Choroid plexus epithelial cell (primary cell): Measurements from ENCODE around the gene TMPRSS13.

Source experiments
- DNase-seq: peaks from one replicate; pipeline ENCODE4 v3.0.0-alpha.2; 2010; ENCODE audit warnings: low read depth
- H3K4me3 ChIP-seq: 2 replicates; pipeline ENCODE4 v1.5.1; 2011; ENCODE audit warnings: low read depth, mild to moderate bottlenecking, control low read depth, low read length, moderate library complexity
- TF ChIP-seq, protein P1 (sequence below): conservative IDR thresholded peaks from 2 replicates; pipeline ENCODE4 v1.5.1; 2011; ENCODE audit warnings: low read depth, mild to moderate bottlenecking, control low read depth, inconsistent platforms, low read length, moderate library complexity

TMPRSS13 gene

DNA sequence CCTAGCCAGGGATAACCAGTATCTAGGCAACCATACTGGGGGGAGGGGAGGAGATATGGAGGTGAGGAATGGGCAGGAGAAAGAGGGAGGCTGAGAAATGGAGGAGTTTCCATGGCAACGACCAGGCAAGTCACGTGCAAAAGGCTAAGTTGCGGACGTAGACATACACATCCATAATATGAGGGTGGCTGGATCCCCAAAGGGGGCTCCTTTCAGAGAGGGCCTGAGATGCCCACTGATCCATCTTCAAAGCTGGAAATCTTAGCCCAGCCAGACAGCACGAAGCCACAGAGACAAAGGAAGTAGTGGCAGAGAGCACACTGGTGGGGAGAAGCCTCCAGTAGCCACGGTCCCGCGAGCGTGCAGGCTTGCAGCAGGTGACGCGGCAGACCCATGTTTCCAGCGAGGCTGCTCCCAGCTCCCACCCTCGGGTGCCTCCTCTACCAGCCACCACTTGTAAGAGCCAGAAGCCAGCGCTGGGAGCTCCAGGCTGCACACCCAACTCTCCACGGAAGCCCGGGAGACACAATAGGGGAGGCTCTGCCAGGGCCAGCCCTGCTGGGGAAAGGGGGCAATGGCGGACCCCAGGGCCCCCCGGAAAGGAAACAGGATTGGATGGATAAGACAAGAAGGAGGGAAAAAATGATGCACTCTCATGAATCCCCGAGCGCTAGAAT is 53.7 kb downstream of the TMPRSS13 start:
- TF ChIP-seq, protein P1, sequence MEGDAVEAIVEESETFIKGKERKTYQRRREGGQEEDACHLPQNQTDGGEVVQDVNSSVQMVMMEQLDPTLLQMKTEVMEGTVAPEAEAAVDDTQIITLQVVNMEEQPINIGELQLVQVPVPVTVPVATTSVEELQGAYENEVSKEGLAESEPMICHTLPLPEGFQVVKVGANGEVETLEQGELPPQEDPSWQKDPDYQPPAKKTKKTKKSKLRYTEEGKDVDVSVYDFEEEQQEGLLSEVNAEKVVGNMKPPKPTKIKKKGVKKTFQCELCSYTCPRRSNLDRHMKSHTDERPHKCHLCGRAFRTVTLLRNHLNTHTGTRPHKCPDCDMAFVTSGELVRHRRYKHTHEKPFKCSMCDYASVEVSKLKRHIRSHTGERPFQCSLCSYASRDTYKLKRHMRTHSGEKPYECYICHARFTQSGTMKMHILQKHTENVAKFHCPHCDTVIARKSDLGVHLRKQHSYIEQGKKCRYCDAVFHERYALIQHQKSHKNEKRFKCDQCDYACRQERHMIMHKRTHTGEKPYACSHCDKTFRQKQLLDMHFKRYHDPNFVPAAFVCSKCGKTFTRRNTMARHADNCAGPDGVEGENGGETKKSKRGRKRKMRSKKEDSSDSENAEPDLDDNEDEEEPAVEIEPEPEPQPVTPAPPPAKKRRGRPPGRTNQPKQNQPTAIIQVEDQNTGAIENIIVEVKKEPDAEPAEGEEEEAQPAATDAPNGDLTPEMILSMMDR = no peak
- DNase-seq = no peak
- H3K4me3 ChIP-seq = no peak overlapping the region

DNA sequence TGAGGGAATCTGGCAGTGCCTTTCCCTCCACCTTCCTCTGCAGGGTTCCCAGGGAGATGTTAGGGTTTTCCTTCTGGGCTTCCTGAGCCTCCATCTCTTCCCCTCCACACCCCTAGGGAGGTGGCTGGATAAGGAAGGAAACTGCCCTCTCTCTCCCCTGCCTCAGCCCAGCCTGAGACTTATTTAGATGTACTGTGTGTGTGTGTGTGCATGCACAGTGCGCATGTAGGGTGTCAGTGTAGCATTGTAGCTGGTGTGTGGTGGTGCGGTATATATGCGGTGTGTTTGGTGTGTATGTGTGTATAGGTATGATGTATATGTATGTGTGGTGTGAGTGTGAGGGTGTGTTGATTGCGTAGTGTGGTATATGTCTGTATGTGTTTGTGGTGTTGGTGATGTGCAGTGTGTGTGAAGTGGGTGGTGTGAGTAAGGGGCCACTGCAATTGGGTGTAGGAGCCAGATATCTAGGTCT is 54.3 kb downstream of the TMPRSS13 start:
- DNase-seq = no peak
- no peak overlapping the region for H3K4me3 ChIP-seq
- TF ChIP-seq, protein P1 = no peak

DNA sequence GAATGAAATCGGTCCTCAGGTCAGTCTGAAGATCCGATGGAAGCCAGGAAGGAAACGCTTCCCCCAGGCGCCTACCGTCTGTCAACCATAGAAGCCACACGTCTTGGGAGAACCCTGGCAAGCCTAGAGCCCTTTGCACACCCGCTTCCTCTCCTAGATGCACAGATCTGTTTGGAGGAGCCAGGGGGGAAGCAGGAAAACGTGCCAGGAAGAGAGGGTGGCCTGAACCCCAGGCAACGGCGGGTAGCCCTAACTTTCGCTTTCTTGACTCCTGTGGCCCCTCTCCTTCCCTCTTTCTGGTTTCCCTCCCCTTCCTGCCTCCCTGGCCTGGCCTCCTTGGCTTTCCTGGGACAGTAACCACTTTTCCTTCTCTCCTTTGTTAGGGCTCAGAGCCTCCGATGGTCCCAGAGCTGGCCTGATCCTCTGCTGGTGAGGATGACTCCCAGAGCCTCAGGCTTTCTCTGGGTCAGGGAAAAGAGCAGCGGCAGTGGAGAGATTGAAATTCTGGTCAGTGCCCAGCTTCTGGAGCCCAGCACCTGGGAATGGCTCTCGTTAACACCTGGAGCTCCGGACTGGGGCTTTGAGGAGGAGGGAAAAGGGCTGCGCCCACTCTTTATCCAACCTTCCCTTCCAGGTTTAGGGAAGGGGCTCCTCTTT is 54.8 kb downstream of the TMPRSS13 start:
- TF ChIP-seq, protein P1 = no peak
- no peak overlapping the region for H3K4me3 ChIP-seq
- DNase-seq = no peak

DNA sequence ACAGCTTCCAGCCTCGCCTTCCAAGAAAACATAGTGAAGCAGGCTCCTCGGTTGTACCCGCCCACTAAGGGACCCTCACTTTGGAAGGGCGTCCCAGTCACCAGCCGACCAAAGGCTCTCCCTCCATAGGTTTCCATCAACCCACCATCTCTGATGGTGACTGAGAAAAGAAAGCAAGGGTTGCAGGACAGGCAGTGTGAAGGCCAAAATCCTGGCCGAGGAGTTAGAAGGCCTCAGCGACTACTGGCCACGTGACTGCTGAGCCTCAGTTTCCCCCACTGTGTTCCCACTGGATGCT is 55.4 kb downstream of the TMPRSS13 start:
- no peak overlapping the region for H3K4me3 ChIP-seq
- TF ChIP-seq, protein P1 = no peak
- DNase-seq = no peak

DNA sequence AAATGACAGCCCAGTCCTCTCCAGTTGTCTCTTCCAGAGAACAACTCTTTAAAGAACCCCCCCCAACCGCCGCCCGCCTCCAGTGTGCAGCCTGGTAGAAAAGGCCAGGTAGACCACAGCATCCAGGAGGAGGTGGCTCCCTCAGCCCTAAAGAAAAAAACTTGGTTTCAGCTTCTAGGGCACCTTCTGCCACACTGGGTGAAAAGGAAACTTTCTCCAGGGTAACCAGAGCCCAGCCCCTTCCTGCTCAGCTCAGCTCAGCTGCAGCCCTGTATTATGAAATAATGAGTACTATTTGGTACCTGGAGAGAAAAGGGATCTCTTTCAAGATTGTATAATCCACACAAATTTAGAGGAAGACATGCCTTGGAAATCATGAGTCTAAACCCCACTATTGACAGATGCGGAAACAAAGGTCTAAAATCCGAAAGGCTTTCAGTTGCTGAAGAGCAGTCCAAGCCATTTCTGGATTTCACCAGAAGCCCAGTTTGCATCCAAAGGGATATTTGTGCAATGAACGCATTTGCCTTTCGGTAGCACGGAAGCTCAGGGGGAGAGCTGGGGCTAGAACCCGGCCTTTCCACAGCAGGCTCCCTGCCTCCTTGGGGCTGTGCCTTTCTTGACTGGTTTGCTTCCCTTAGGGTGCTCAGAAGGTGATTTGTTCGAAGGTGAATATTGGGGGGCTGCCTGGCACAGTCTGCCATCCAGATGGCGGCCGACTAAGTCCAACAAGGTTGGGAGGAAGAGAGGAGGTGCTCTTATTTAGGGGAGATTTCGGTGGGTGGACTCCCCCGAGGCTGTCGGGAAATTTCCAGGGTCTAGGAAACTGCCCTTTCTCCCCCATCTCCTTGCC is 56.0 kb downstream of the TMPRSS13 start:
- no peak overlapping the region for H3K4me3 ChIP-seq
- TF ChIP-seq, protein P1 = no peak
- DNase-seq = no peak

DNA sequence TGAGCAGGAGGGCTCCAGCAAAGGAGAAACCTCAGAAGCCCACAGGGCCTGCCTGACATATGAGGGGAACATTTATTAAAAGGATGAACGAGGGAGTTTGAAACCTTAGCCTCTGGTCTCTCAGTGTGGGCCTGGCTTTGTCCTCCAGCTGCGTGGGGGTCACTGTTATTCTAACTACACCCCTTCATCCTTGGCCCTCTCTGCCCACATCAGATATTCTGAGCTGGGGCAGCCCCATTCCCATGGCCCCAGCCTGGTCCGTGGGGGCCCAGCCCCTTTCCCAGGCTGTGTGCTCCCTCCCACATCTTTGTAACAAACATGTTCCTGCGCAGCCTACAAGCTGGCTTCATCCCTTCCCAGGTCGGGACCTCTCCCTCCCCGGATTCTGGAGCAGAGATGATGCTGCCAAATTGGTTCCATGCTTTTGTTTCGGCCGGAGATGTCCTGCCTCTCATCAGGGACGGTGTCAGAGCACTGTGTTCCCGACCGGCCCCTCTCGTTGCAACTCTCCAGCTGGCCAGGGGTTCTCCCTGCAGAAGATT is 56.7 kb downstream of the TMPRSS13 start:
- H3K4me3 ChIP-seq = no peak overlapping the region
- no peak for DNase-seq
- TF ChIP-seq, protein P1 = no peak
